Kidney tubule cell (primary cell): ENCODE data around the gene STBD1.
A peak's percentile ranks its signal among the peaks of the same experiment; 100 is the strongest.
"Not testable (repeated sequence)": the region's sequence is repeated elsewhere in the genome, so short reads cannot be mapped to it uniquely, and the experiment has no call there.

Source experiments
- DNase-seq: peaks from one replicate; pipeline ENCODE4 v3.0.0-alpha.2; 2018; ENCODE audit warnings: low spot score

STBD1 gene

DNA sequence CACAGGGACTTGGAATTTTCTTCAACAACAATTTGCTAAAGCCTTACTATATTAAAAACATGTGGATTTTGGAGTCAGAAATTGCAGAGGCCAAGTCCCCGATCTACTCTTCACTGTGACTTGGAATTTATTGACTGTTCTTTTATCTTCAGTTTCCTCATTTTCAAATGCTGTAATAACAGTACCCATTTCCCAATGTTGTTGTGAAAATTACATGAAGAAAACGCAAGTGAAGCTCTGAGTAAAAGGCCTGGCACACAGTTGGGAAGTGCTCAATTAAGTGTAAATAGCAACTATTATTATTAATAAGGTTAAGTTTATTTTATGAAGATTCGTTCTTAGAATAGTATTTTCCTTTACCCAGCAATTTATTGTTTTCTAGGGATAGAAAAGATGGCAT is 15.7 kb downstream of the STBD1 start:
- no peak for DNase-seq

DNA sequence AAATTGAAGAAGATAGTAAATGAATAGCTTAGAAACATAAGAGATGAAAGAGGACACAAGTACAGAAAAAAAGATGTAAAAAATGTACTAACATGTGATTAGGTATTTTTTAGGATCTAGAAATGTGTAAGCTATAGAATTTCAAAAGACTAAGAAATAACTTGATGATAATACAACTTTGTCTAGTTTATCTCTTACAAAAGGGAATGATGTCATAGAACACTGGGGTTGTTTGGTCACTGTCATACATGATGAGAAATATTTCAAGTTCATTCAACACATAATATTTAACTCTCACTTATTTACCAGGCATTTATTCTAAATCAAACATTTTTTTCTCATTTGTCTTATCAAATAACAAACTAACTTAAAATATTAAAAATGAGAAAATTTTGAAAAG is 18.5 kb downstream of the STBD1 start:
- DNase-seq = no peak

DNA sequence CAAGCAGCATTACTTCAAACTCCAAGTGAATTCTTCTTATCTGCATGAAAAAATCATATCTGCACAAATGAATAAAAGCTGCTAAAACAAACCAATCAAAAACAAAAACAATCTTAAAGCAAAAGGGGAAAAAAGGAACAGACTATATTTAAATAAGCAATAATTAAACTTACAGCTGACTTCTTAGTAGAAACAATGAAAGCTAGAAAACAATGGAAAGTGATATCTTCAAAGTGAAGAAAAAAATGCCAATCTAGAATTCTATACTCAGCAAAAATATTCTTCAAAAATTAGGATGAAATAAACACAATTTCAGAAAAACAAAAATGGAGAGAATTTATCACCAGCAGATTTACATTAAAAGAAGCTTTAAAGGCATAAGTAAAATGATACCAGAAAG is 20.0 kb downstream of the STBD1 start:
- no peak for DNase-seq

DNA sequence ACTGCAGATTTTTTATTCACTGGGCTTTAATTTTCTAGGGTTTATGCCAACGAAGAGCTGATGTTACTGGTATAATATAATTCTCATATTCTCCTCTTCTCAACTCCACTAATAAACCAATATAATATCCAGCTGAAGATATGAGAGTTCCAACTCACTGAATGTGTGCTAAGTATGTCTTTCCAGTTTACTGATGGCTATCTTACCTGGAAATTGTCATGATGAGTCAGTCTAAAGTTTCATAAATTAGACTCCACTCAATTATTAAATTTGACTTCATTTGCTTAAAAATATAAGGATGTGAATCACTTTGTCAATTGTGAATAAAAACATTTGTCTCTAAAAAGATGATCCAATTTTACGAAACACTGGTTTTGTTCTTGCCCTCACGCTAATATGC is 28.4 kb downstream of the STBD1 start:
- no peak for DNase-seq

DNA sequence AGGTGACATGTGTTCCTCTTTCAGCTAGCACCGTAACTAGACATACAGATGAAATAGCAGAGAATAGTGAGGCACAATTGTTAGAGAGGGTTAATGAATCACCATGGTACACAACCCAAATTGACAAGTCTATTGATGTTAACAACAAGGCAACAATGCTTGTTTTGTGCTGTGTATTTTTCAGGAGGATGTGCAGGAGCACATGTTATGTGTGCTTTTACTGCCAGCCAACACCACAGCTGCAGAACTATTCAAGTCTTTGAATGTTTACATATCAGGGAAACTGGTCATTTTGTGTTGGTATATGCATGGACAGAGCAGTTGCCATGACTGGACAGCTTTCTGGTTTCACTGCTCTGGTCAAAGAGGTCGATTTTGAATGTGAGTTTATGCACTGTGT is 32.8 kb downstream of the STBD1 start:
- no peak for DNase-seq

DNA sequence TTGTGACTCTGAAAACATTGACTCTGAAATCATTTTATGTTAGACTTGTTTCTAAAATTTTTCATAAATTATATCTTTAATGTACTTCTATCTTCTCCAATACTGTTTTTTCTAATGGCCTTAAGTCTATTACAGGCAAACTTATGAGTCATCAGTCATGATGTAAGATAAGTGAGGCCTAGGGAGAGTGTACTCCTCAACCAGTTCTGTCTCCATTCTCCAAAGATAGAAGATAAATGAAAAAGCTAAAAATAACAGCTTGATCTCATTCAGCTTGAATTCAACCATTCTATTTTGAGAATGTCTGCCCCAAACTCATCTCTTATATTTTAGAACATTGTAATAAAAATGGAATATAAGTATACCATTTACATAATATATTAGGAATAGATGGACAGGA is 34.5 kb downstream of the STBD1 start:
- peak; percentile 46 for DNase-seq

DNA sequence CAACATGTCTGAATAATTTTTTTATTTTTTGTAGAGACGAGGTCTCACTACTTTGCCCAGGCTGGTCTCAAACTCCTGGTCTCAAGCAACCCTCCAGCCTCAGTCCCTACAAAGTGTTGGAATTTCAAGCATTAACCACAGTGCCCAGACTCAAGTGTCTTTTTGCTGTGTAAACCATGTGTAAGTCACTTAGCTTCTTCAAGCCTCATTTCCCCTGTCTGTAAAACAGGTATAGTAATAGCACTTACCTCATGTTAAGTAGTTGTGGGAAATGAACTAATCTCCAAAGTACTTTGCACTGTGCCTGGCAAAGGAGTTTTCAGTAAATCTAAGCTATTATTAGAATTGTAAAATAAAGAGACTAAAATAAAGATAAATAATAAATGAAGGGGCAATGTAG is 35.7 kb downstream of the STBD1 start:
- peak; percentile 72 for DNase-seq

DNA sequence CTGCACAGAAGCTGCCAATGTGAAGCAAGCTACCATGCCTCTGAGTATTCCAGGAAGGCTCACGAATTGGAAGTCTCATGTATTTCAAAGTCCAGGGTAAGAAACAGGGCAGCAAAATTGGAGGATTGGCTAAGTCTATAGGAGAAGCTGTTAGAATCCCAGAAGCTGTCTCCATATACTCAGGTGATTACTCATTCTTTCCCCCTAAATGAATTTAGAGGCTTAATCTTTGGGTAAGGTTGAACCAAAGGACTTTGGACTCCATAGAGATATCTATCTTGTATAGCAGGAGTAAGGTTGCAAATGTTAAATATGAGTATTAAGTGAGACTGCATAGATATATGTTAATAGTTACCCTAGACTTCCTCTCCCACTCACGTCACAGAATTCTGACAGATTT is 36.3 kb downstream of the STBD1 start:
- no peak for DNase-seq

DNA sequence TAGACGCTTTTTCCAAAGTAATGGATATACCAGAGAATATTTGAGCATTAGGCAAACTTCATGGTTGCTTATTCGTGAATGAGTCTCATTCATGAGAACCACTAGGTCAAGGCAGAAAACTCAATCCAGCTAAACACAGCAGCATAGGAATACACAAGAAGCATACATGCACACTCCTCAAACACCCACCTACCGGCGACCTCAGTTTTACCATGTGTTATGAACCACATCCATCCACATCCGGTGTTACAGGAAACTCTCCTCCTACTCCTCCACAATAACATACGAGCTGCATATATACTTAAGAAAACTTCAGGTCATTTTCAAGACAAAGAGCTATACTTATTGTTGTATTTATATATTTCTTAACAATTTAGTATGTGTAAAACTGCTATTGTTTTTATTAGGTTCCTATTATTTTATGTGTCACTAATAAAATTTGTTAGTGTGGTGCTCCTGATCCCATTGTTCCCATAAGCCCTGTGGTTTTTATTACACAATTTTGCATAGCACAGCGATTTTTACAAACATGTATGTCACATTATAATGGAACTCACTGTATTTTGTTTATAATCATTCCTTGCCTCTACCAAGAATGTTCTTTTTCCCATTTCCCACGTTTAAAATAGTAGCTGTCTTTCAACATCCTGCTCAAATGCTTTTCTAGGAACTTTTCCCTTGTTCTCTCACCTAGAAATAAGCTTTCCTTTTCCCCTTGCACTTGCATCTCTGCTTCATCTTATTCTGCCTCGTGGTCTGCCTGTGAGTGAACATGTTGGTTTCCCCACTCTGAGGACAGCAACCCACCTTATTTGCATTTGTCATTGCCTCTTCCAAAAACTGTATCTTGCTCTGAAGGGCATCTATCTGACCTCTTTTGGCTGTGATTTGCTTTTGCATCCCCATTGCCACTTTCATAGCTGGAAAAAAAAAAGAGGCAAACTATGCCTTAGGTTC is 48.3 kb downstream of the STBD1 start:
- no peak for DNase-seq

DNA sequence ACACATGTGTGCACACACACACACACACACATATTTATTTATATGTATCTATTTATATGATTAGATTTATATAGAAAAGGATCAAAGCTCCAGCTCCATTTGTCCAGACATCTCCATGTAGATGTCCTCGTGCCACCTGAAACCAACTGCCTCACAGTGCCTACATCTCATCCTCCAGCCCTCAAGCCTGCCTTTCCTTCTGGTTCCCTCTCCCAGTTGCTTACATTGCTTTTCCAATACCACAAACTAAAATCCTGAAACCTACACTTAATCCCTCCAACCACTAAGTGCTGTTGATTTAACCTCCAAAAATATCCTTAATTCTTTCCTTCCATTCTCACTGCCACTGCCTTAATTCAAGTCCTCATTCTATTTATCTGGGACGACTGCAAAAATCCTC is 51.4 kb downstream of the STBD1 start:
- DNase-seq = no peak

DNA sequence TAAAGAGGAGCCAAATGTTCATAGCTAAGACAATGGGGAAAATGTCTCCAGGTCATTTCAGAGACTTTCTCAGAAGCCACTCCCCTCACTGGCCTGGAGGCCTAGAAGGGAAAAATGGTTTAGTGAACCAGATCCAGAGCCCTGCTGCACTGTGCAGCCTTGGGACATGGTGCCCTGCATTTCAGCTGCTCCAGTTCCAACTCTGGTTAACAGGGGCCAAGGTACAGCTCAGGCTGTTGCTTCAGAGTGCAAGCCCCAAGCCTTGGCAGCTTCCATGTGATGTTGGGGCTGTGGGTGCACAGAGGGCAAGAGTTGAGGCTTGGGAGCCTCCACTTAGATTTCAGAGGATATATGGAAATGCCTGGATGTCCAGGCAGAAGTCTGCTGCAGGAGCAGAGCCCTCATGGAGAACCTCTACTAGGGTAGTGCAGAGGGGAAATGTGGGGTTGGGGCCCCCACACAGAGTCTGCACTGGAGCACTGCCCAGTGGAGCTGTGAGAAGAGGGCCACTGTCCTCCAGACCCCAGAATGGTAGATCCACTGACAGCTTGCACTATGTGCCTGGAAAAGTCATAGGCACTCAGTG is 53.4 kb downstream of the STBD1 start:
- DNase-seq = not testable (repeated sequence)
